H1 (cell line): ENCODE results near the gene GRIK4. TPM values are rescaled to one million over a fixed set of nuclear protein-coding genes. Genes with fewer than 3 reads are reported as not detected.

Experiments used
- CTCF ChIA-PET: fragments of 300-600 bp; sonication (Branson Sonifier 250); formaldehyde crosslinking; loops from one replicate; lab custom pipeline; 2021; ENCODE audit not compliant: partially characterized antibody; lab: Charles Lee
- POLR2A ChIA-PET: fragments of 300-600 bp; sonication (Branson Sonifier 250); formaldehyde crosslinking; loops from one replicate; lab custom pipeline; 2021; ENCODE audit warnings: inconsistent platforms; ENCODE audit not compliant: partially characterized antibody; lab: Charles Lee
- DNase-seq, 2 experiments: peaks; one replicate each; pipeline versions ENCODE4 v3.0.0 to v3.0.0-alpha.2; 2010 to 2022; ENCODE audit warnings: low spot score in 2 of 2, low read depth in 1 of 2, mixed read lengths in 1 of 2
- FAIRE-seq: peaks from 2 replicates; lab custom pipeline; 2011; peaks lifted over from hg19 to GRCh38; lab: Jason Lieb, UNC
- H2AFZ ChIP-seq: 2 replicates; pipeline ENCODE4 v1.8.1; 2012; ENCODE audit warnings: low read length, inconsistent platforms
- H2AK5ac ChIP-seq: 2 replicates; pipeline ENCODE4 v1.6.1; 2013; ENCODE audit warnings: low read depth, low read length
- H2BK120ac ChIP-seq: replicated peaks from 2 replicates; pipeline ENCODE3; 2013; ENCODE audit warnings: low read depth, low read length, inconsistent platforms
- H2BK12ac ChIP-seq: 2 replicates; pipeline ENCODE4 v1.6.1; 2013; ENCODE audit warnings: low read depth, low read length
- H2BK15ac ChIP-seq: 2 replicates; pipeline ENCODE4 v1.6.1; 2013; ENCODE audit warnings: low read length
- H2BK20ac ChIP-seq: 2 replicates; pipeline ENCODE4 v1.6.1; 2013; ENCODE audit warnings: low read length
- H2BK5ac ChIP-seq: 2 replicates; pipeline ENCODE4 v1.6.1; 2013; ENCODE audit warnings: low read depth, low read length
- H3K14ac ChIP-seq: 2 replicates; pipeline ENCODE4 v1.6.1; 2013; ENCODE audit warnings: inconsistent platforms; ENCODE audit not compliant: insufficient read length
- H3K18ac ChIP-seq: 2 replicates; pipeline ENCODE4 v1.6.1; 2013; ENCODE audit warnings: low read length; ENCODE audit errors: extremely low read depth
- H3K23ac ChIP-seq: 2 replicates; pipeline ENCODE4 v1.6.1; 2013; ENCODE audit warnings: inconsistent platforms; ENCODE audit not compliant: insufficient read length
- H3K23me2 ChIP-seq: 2 replicates; pipeline ENCODE4 v1.6.1; 2013; ENCODE audit warnings: low read depth, low read length
- H3K27ac ChIP-seq: 2 replicates; pipeline ENCODE4 v1.6.1; 2011; ENCODE audit warnings: low read depth, low read length, inconsistent platforms
- H3K27me3 ChIP-seq, 4 experiments: replicated peaks in 1 of 4; 1 replicate in 1 of 4; 2 replicates in 3 of 4; pipeline versions ENCODE4 v1.6.1 to v1.8.1; 2011 to 2013; ENCODE audit warnings: low read length in 3 of 4, mild to moderate bottlenecking in 3 of 4, inconsistent platforms in 2 of 4, mixed read lengths in 2 of 4, moderate library complexity in 1 of 4; ENCODE audit not compliant: control insufficient read depth in 3 of 4, insufficient read depth in 3 of 4; ENCODE audit errors: extremely low read depth in 1 of 4
- H3K36me3 ChIP-seq, 4 experiments: 2 replicates each; pipeline versions ENCODE4 v1.6.1 to v1.8.1; 2011 to 2013; ENCODE audit warnings: mild to moderate bottlenecking in 4 of 4, low read length in 3 of 4, moderate library complexity in 2 of 4, control low read depth in 1 of 4, inconsistent platforms in 1 of 4; ENCODE audit not compliant: insufficient read depth in 4 of 4, control insufficient read depth in 2 of 4
- H3K4ac ChIP-seq: replicated peaks from 2 replicates; pipeline ENCODE3; 2013; ENCODE audit warnings: low read length, low read depth, mixed read lengths, inconsistent platforms; ENCODE audit not compliant: insufficient read length
- H3K4me1 ChIP-seq, 4 experiments: replicated peaks in 1 of 4; 1 replicate in 1 of 4; 2 replicates in 3 of 4; pipeline versions ENCODE4 v1.6.1 to v1.8.1; 2011 to 2013; ENCODE audit warnings: low read length in 3 of 4, inconsistent platforms in 2 of 4, mixed read lengths in 1 of 4; ENCODE audit not compliant: insufficient read depth in 4 of 4, control insufficient read depth in 3 of 4
- H3K4me2 ChIP-seq, 2 experiments: 2 replicates each; pipeline versions ENCODE4 v1.6.1 to v1.8.1; 2011 to 2013; ENCODE audit warnings: low read depth in 2 of 2, low read length in 2 of 2, control low read depth in 1 of 2, inconsistent platforms in 1 of 2, mild to moderate bottlenecking in 1 of 2; ENCODE audit not compliant: insufficient read depth in 1 of 2
- H3K4me3 ChIP-seq, 4 experiments: fragments of 200-600, 300-600 bp in 1 of 4; sonication (generic), shearing (Covaris generic), sonication (Bioruptor Twin) in 1 of 4; 2 replicates each; pipeline versions ENCODE4 v1.5.1 to v1.8.1; 2011 to 2016; ENCODE audit warnings: low read length in 4 of 4, low read depth in 3 of 4, control low read depth in 2 of 4, inconsistent platforms in 2 of 4, mild to moderate bottlenecking in 2 of 4, mixed read lengths in 1 of 4, moderate library complexity in 1 of 4; ENCODE audit not compliant: insufficient read depth in 2 of 4; ENCODE audit errors: extremely low read depth in 1 of 4
- H3K56ac ChIP-seq: replicated peaks from 2 replicates; pipeline ENCODE3; 2013; ENCODE audit warnings: low read depth, mild to moderate bottlenecking, mixed read lengths, low read length, inconsistent platforms; ENCODE audit not compliant: insufficient read length
- H3K79me1 ChIP-seq: 2 replicates; pipeline ENCODE4 v1.6.1; 2013; ENCODE audit warnings: low read depth, low read length, control low read depth
- H3K79me2 ChIP-seq, 2 experiments: 2 replicates each; pipeline versions ENCODE4 v1.6.1 to v1.8.1; 2012 to 2013; ENCODE audit warnings: low read length in 2 of 2, mild to moderate bottlenecking in 2 of 2, inconsistent platforms in 1 of 2; ENCODE audit not compliant: insufficient read depth in 2 of 2, control insufficient read depth in 1 of 2
- H3K9ac ChIP-seq, 4 experiments: replicated peaks in 1 of 4; 1 replicate in 1 of 4; 2 replicates in 3 of 4; pipeline versions ENCODE4 v1.6.1 to v1.8.1; 2011 to 2013; ENCODE audit warnings: low read depth in 3 of 4, low read length in 3 of 4, control low read depth in 2 of 4, mild to moderate bottlenecking in 2 of 4, moderate library complexity in 2 of 4, inconsistent platforms in 1 of 4; ENCODE audit errors: extremely low read depth in 1 of 4
- H3K9me3 ChIP-seq, 2 experiments: 2 replicates each; pipeline versions ENCODE4 v1.6.1 to v1.8.1; 2012 to 2013; ENCODE audit warnings: mild to moderate bottlenecking in 2 of 2, moderate library complexity in 2 of 2, control low read depth in 1 of 2, inconsistent platforms in 1 of 2, low read depth in 1 of 2, low read length in 1 of 2, mixed read lengths in 1 of 2; ENCODE audit not compliant: insufficient read depth in 2 of 2
- H4K20me1 ChIP-seq, 2 experiments: replicated peaks in 1 of 2; 2 replicates each; pipeline versions ENCODE3 to v1.8.1; 2011 to 2013; ENCODE audit warnings: inconsistent platforms in 2 of 2, low read length in 2 of 2, mild to moderate bottlenecking in 1 of 2; ENCODE audit not compliant: insufficient read depth in 2 of 2, control insufficient read depth in 1 of 2
- H4K5ac ChIP-seq: 2 replicates; pipeline ENCODE4 v1.6.1; 2013; ENCODE audit warnings: low read length, low read depth, mixed read lengths, inconsistent platforms; ENCODE audit not compliant: insufficient read length
- H4K8ac ChIP-seq: 2 replicates; pipeline ENCODE4 v1.8.0; 2013; ENCODE audit warnings: mild to moderate bottlenecking, moderate library complexity, low read length, inconsistent platforms; ENCODE audit not compliant: insufficient read depth; ENCODE audit errors: extremely low read depth
- H4K91ac ChIP-seq: replicated peaks from 2 replicates; pipeline ENCODE3; 2013; ENCODE audit warnings: low read length, mixed read lengths, inconsistent platforms; ENCODE audit not compliant: insufficient read length
- ASH2L ChIP-seq: fragments of 200-600, 300-600 bp; sonication (generic); IDR thresholded peaks from one replicate; pipeline ENCODE4 v1.7.1; 2017; ENCODE audit warnings: low read length
- BACH1 ChIP-seq: IDR thresholded peaks from 2 replicates; pipeline ENCODE4 v1.6.1; 2012; ENCODE audit warnings: low read length, improper control_type of control experiment
- BCL11A ChIP-seq, 2 experiments: IDR thresholded peaks; one replicate each; pipeline ENCODE4 v1.6.1; 2011; ENCODE audit warnings: low read depth in 2 of 2, low read length in 2 of 2, mild to moderate bottlenecking in 2 of 2
- BRCA1 ChIP-seq: IDR thresholded peaks from 2 replicates; pipeline ENCODE4 v1.6.1; 2012; ENCODE audit warnings: low read depth, low read length, improper control_type of control experiment
- CBX8 ChIP-seq: fragments of 300-800, 300-1000 bp; sonication (generic); IDR thresholded peaks from 2 replicates; pipeline ENCODE4 v1.7.1; 2016; ENCODE audit warnings: low read depth, low read length, borderline replicate concordance
- CTBP2 ChIP-seq: IDR thresholded peaks from 2 replicates; pipeline ENCODE4 v1.7.0; 2011; ENCODE audit warnings: borderline replicate concordance, mild to moderate bottlenecking, moderate library complexity, mixed read lengths, low read length; ENCODE audit not compliant: insufficient read depth, insufficient read length
- E2F6 ChIP-seq: IDR thresholded peaks from 2 replicates; pipeline ENCODE4 v1.6.1; 2012; ENCODE audit warnings: inconsistent platforms
- GTF2F1 ChIP-seq: IDR thresholded peaks from 2 replicates; pipeline ENCODE4 v1.6.1; 2012; ENCODE audit warnings: low read depth, low read length, improper control_type of control experiment, borderline replicate concordance
- RAD21 ChIP-seq, 2 experiments: IDR thresholded peaks in 1 of 2; conservative IDR thresholded peaks in 1 of 2; 2 replicates each; pipeline ENCODE4 v1.6.1; 2011; ENCODE audit warnings: low read depth in 2 of 2, low read length in 2 of 2, improper control_type of control experiment in 1 of 2, inconsistent platforms in 1 of 2, mild to moderate bottlenecking in 1 of 2, moderate library complexity in 1 of 2
- RFX5 ChIP-seq: IDR thresholded peaks from 2 replicates; pipeline ENCODE4 v1.6.1; 2011; ENCODE audit warnings: low read depth, low read length, improper control_type of control experiment, borderline replicate concordance
- RXRA ChIP-seq: IDR thresholded peaks from 2 replicates; pipeline ENCODE4 v1.6.1; 2011; ENCODE audit warnings: low read depth, mild to moderate bottlenecking, low read length, moderate library complexity; ENCODE audit not compliant: insufficient read depth
- TAF7 ChIP-seq: optimal IDR thresholded peaks from 2 replicates; pipeline ENCODE3; 2011; ENCODE audit warnings: low read depth, mild to moderate bottlenecking, inconsistent platforms, low read length, moderate library complexity, borderline replicate concordance
- ZNF274 ChIP-seq: IDR thresholded peaks from 2 replicates; pipeline ENCODE4 v1.7.0; 2012; ENCODE audit warnings: low read length, borderline replicate concordance; ENCODE audit errors: extremely low read depth
- WGBS, 2 experiments: shearing (Covaris generic) in 1 of 2; methylation state at CpG; one replicate each; pipeline versions ENCODE4 v1.1.6 to v1.1.7; 2013 to 2015; ENCODE audit warnings: low lambda C conversion rate in 2 of 2, mixed read lengths in 2 of 2, inconsistent platforms in 1 of 2, low coverage in 1 of 2, missing lambda C conversion rate in 1 of 2; ENCODE audit not compliant: insufficient replicate concordance in 2 of 2, insufficient coverage in 1 of 2, insufficient read length in 1 of 2; ENCODE audit errors: extremely low coverage in 1 of 2, missing lambda C conversion rate in 1 of 2; 5-methylcytosine and 5-hydroxymethylcytosine counted together
- polyA plus RNA-seq, 7 experiments: library from polyadenylated mRNA; depleted of rRNA in 3 of 7; stranded (reverse) in 5 of 7; unstranded in 2 of 7; fragments of >200 nt in 5 of 7; fragments of 200-250 nt in 2 of 7; gene quantifications; 1 replicate in 5 of 7; 2 replicates in 1 of 7; 4 replicates in 1 of 7; pipeline versions ENCODE4 v1.2.1 to v1.2.3, GENCODE V29; 2011 to 2013; ENCODE audit warnings: missing spikeins in 2 of 7, mixed read lengths in 2 of 7
- total RNA-seq: library from RNA; stranded (reverse); fragmentation: NEBNext Ultra II Directional; extraction: Animal tissue kit (Norgen Biotek cat#: 25700); gene quantifications from 2 replicates; pipeline ENCODE4 v1.2.1, GENCODE V29; 2021

The GRIK4 gene
- total and polyA plus RNA-seq, 2 of the 8 experiments (the other 6 are each of a cell fraction or from before 2014, with no cell fraction given), result 1.2 to 2.9 TPM

GRCh38 chr11:120878781-120879180, 367.2 kb downstream of the GRIK4 start:
- H4K8ac ChIP-seq, result no peak overlapping the region
- peaks cover 5% of the 10 kb centered on the region; the same call in 1 of the 2 replicates for H3K23me2 ChIP-seq
- ChIA-PET POLR2A (no interaction called here), CTCF (interaction anchor here (0.6 to 1.2 kb wide), 6 partner anchors 9 to 182 kb away, joined by 3 to 7 read pairs (median 4); no protein-coding TSS in a partner anchor)
- no peak overlapping the region for H3K23ac ChIP-seq
- no peak overlapping the region for H3K14ac ChIP-seq
- no peaks in the 10 kb centered on the region for H3K27me3 ChIP-seq
- H3K9ac ChIP-seq, result no peak overlapping the region
- no peak overlapping the region for H2BK20ac ChIP-seq
- H2AK5ac ChIP-seq, result no peak overlapping the region
- H3K79me1 ChIP-seq, result no peaks in the 10 kb centered on the region
- H3K9me3 ChIP-seq, result no peaks in the 10 kb centered on the region
- WGBS, 2 experiments, result 75% methylated on average over 6 of the region's 6 CpGs; no CpG with 5 or more reads in 1 of the 2 experiments
- no peak for DNase-seq
- peaks cover 0 to 1% (median 0%) of the 10 kb centered on the region in 4 experiments; a peak in 1 of 7 replicates for H3K4me1 ChIP-seq
- no peak overlapping the region for H2BK120ac ChIP-seq
- H3K79me2 ChIP-seq, result no peaks in the 10 kb centered on the region
- no peak overlapping the region for H3K18ac ChIP-seq
- 0 out of 8 replicates have a peak, but pooled peaks cover 0 to 4% (median 0%) of the 10 kb centered on the region in 4 experiments for H3K36me3 ChIP-seq
- no peak overlapping the region for H3K4me2 ChIP-seq
- H2AFZ ChIP-seq, result no peak overlapping the region
- H2BK12ac ChIP-seq, result no peak overlapping the region
- no peak overlapping the region for H4K5ac ChIP-seq
- no peak for FAIRE-seq
- no peak overlapping the region for H2BK15ac ChIP-seq
- no peak overlapping the region for H3K27ac ChIP-seq
- H3K4me3 ChIP-seq, result no peak overlapping the region
- H4K20me1 ChIP-seq, result peaks cover 0 to 3% of the 10 kb centered on the region in 2 experiments
- H3K4ac ChIP-seq, result no peak overlapping the region
- H3K56ac ChIP-seq, result no peak overlapping the region
- no peak overlapping the region for H4K91ac ChIP-seq
- H2BK5ac ChIP-seq, result no peak overlapping the region
- no peak for TF ChIP-seq RXRA
- TF ChIP-seq TAF7, result no peak
- TF ChIP-seq RAD21 (IDR thresholded peaks at IDR 0.05 in 1 of 2, conservative IDR thresholded peaks at IDR 0.05 in 1 of 2; ENCODE audit: low read depth in 2 of 2, low read length in 2 of 2), result no peak
- TF ChIP-seq CTBP2, result no peak
- no peak for TF ChIP-seq ZNF274
- no peak for TF ChIP-seq BACH1
- TF ChIP-seq CBX8, result no peak
- no peak for TF ChIP-seq BRCA1
- no peak for TF ChIP-seq GTF2F1
- TF ChIP-seq BCL11A (IDR thresholded peaks at IDR 0.05; ENCODE audit: low read depth in 2 of 2, low read length in 2 of 2), result no peak
- TF ChIP-seq ASH2L, result no peak
- no peak for TF ChIP-seq E2F6
- no peak for TF ChIP-seq RFX5
